ENCODE data around the gene HOXC13.

Gene HOXC13

DNA sequence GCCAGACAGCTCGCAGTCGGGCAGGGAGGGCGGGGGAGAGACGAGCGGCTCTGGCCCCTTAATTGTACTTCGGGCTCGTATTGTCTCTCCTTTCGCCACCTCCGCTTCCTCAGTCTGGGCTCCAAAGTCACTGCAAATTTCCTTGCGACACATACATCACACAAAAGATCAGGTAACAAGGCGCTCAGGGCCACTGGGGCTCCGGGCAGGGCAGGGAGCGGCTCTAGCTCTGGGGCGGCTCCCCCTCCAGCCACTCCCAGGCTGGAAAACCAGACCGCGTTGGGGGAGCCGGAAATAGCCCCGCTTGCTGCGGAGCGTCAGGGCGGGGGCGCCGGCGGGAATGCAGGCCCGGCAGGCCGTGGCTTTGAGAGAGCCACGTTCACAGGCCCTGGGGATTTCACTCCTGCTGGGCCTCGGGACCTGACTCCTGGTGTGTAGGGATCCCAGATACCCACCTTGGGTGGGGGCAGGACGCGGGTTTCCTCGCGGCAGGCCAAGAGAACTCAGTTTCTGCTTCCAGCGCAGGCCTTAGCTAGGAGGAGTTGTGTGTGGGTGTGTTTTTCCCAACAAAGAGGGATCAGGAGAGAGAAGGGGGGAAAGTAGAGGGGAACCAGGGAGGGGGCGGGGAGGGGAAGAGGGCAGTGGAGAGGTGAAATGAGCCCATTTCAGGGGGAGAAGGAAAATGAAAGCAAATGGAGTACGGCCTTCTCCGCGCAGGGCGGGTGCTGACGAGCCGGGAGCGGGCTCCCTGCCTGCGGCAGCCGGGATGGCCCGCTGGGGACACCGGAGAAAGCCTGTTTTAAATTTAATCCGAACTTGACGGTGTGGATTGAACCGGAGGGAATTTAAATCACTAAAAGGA lies 57.0 kb downstream of the HOXC13 start:
- no peak for DNase-seq
